Ovary (tissue), 3 donors: ENCODE data around the gene SIGLEC5.

Source experiments
- CTCF ChIP-seq, 3 donors: fragments of 450-650 bp in 2 of 3; fragments of 200-600 bp in 1 of 3; IDR thresholded peaks; one replicate each; pipeline versions ENCODE4 v1.5.1 to v1.8.0; 2016 to 2022; ENCODE audit warnings: antibody characterized with exemption in 3 of 3, mild to moderate bottlenecking in 1 of 3
- POLR2A ChIP-seq: fragments of 450-650 bp; IDR thresholded peaks from one replicate; pipeline ENCODE4 v1.6.1; 2017; ENCODE audit warnings: antibody characterized with exemption, mild to moderate bottlenecking, moderate library complexity
- donor health status: DM: no; HTN: no; CAD: no.

DNA sequence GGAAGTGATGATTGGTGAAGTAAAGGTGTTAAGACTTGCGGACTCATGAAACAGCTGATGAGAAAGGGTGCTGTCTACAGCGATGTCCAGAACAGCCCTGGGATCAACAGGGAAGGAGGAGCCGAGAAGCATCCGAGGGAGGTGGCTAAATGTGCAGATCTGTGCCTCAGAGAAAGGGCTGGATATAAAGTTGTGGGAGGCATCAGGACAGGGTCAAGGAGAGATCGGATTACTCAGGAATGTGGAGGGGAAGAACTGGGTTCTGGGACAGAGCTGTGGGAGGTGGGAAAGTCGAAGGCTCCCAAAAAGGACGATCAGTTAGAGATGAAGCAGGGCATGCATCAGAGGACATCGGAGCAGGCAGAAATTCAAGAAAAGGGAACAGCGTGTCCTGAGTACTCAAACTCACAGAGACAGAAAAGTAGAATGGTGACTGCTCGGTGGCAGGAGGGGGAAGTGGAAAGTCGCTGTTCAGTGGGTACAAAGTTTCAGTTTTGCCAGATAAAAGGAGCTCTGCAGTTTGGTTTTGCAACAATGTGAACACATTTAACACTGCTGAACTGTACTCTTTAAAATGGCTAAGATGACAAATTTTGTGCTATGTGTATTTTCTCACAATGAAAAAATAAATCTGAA, 14.6 kb upstream of the SIGLEC5 start:
- TF ChIP-seq CTCF (IDR thresholded peaks at IDR 0.05) = no peak
- TF ChIP-seq POLR2A = no peak
